ENCODE results near the gene P2RX1. TPM values are rescaled to one million over a fixed set of nuclear protein-coding genes. Genes with fewer than 3 reads are reported as not detected.

Gene P2RX1
- 0.16 to 0.22 TPM (median 0.18 TPM) in 3 replicates for total RNA-seq

GRCh38 chr17:3915995-3916696 lies at the start of gene P2RX1:
TSS of gene P2RX1 (minus strand) at chr17:3916465. CDS start at chr17:3916225, 240 bp downstream.
- Mint-ChIP-seq H3K4me1 (peaks cover 26% of the 10 kb centered on the region), H3K27me3 (ENCODE audit: low read depth) (no peaks in the 10 kb centered on the region), H3K4me3 (no peak within 1 kb of the TSS), H3K9me3 (no peaks in the 10 kb centered on the region), H3K36me3 (no peaks in the 10 kb centered on the region), H3K27ac (peak within 1 kb of the TSS; percentile 16)
- DNase-seq (ENCODE audit: low spot score in 2 of 2, unreplicated experiment in 2 of 2): no peak
- TF ChIP-seq CTCF (IDR thresholded peaks at IDR 0.05; ENCODE audit: unreplicated experiment): no peak

GRCh38 chr17:3965118-3965800 lies 49.0 kb upstream of the P2RX1 start:
- peak overlapping the region; percentile 46 for H3K4me3 Mint-ChIP-seq
- DNase-seq (ENCODE audit: low spot score in 2 of 2, unreplicated experiment in 2 of 2): no peak
- no peak overlapping the region for H3K27ac Mint-ChIP-seq
- H3K36me3 Mint-ChIP-seq: no peaks in the 10 kb centered on the region
- no peak for TF ChIP-seq CTCF (IDR thresholded peaks at IDR 0.05; ENCODE audit: unreplicated experiment)
- no peaks in the 10 kb centered on the region for H3K9me3 Mint-ChIP-seq
- peaks cover 8% of the 10 kb centered on the region for H3K4me1 Mint-ChIP-seq
- H3K27me3 Mint-ChIP-seq (ENCODE audit: low read depth): peaks cover 76% of the 10 kb centered on the region

- Mint-ChIP-seq H3K4me1 (peaks cover 11% of the 10 kb centered on the region), H3K9me3 (no peaks in the 10 kb centered on the region), H3K27ac (no peak within 1 kb of the TSS), H3K27me3 (ENCODE audit: low read depth) (peaks cover 79% of the 10 kb centered on the region), H3K36me3 (no peaks in the 10 kb centered on the region), H3K4me3 (peak within 1 kb of the TSS; percentile 58)
- no peak for TF ChIP-seq CTCF (IDR thresholded peaks at IDR 0.05; ENCODE audit: unreplicated experiment)
- DNase-seq (ENCODE audit: low spot score in 2 of 2, unreplicated experiment in 2 of 2): no peak
Observed at GRCh38 chr17:3964203-3965117, 48.2 kb upstream of the P2RX1 start, which contains the start of gene ATP2A3. TSS of gene ATP2A3 (minus strand) at chr17:3964437. CDS start at chr17:3964291, 146 bp downstream.

GRCh38 chr17:3963237-3964201 lies 47.3 kb upstream of the P2RX1 start:
- H3K36me3 Mint-ChIP-seq: no peaks in the 10 kb centered on the region
- H3K9me3 Mint-ChIP-seq: no peaks in the 10 kb centered on the region
- H3K27ac Mint-ChIP-seq: no peak overlapping the region
- H3K4me3 Mint-ChIP-seq: peak overlapping the region; percentile 30
- DNase-seq (ENCODE audit: low spot score in 2 of 2, unreplicated experiment in 2 of 2): no peak
- peaks cover 75% of the 10 kb centered on the region for H3K27me3 Mint-ChIP-seq (ENCODE audit: low read depth)
- H3K4me1 Mint-ChIP-seq: peaks cover 15% of the 10 kb centered on the region
- no peak for TF ChIP-seq CTCF (IDR thresholded peaks at IDR 0.05; ENCODE audit: unreplicated experiment)

GRCh38 chr17:3962965-3963236 lies 46.6 kb upstream of the P2RX1 start:
- peak overlapping the region; percentile 22 for H3K4me3 Mint-ChIP-seq

More at GRCh38 chr17:3962965-3963236, 46.6 kb upstream of the P2RX1 start:
- DNase-seq (ENCODE audit: low spot score in 2 of 2, unreplicated experiment in 2 of 2): no peak
- no peaks in the 10 kb centered on the region for H3K9me3 Mint-ChIP-seq
- no peak for TF ChIP-seq CTCF (IDR thresholded peaks at IDR 0.05; ENCODE audit: unreplicated experiment)
- H3K4me1 Mint-ChIP-seq: peaks cover 15% of the 10 kb centered on the region
- no peaks in the 10 kb centered on the region for H3K36me3 Mint-ChIP-seq
- H3K27ac Mint-ChIP-seq: no peak overlapping the region
- peaks cover 69% of the 10 kb centered on the region for H3K27me3 Mint-ChIP-seq (ENCODE audit: low read depth)

All from mesothelial cell of epicardium (in vitro differentiated cells).